Measurements from ENCODE around the gene CATSPERE. TPM values are rescaled to one million over a fixed set of nuclear protein-coding genes. Genes with fewer than 3 reads are reported as not detected.
A peak's percentile ranks its signal among the peaks of the same experiment; 100 is the strongest.
"Not testable (repeated sequence)": the region's sequence is repeated elsewhere in the genome, so short reads cannot be mapped to it uniquely, and the experiment has no call there.

Gene CATSPERE
- total RNA-seq, 1 donor from 2014 or later: 0.64 TPM

GRCh38 chr1:244634546-244634945, 173.5 kb downstream of the CATSPERE start:
- no peak for ATAC-seq

GRCh38 chr1:244636488-244637259, 175.6 kb downstream of the CATSPERE start:
- no peak for ATAC-seq

- no peak for ATAC-seq
These were observed 178.5 kb downstream of the CATSPERE start for GRCh38 chr1:244639561-244639960.

GRCh38 chr1:244640917-244641316, 179.8 kb downstream of the CATSPERE start:
- ATAC-seq: no peak

GRCh38 chr1:244642526-244642925, 181.5 kb downstream of the CATSPERE start:
- no peak for ATAC-seq

- ATAC-seq: no peak
These were observed 181.9 kb downstream of the CATSPERE start for GRCh38 chr1:244642988-244643387.

- ATAC-seq: no peak
These were observed 184.3 kb downstream of the CATSPERE start for GRCh38 chr1:244645414-244645813.

GRCh38 chr1:244645890-244646289, 184.8 kb downstream of the CATSPERE start:
- no peak for ATAC-seq

GRCh38 chr1:244647819-244648218, 186.7 kb downstream of the CATSPERE start:
- no peak for ATAC-seq

GRCh38 chr1:244651956-244652622, 191.0 kb downstream of the CATSPERE start:
- no peak for ATAC-seq

- ATAC-seq: peak; percentile 99
These were observed 191.8 kb downstream of the CATSPERE start, which contains the start of gene DESI2 for GRCh38 chr1:244652623-244653438. Gene DESI2 (plus strand): TSS chr1:244653126. CDS start chr1:244653314, 188 bp downstream.

GRCh38 chr1:244653439-244654107, 192.5 kb downstream of the CATSPERE start:
- no peak for ATAC-seq

- ATAC-seq: no peak
These were observed 193.3 kb downstream of the CATSPERE start for GRCh38 chr1:244654108-244655038.

GRCh38 chr1:244655186-244655585, 194.1 kb downstream of the CATSPERE start:
- no peak for ATAC-seq

GRCh38 chr1:244657421-244657820, 196.3 kb downstream of the CATSPERE start:
- ATAC-seq: no peak

GRCh38 chr1:244659694-244660093, 198.6 kb downstream of the CATSPERE start:
- ATAC-seq: no peak

GRCh38 chr1:244660595-244660994, 199.5 kb downstream of the CATSPERE start:
- ATAC-seq: no peak

GRCh38 chr1:244661569-244662312, 200.7 kb downstream of the CATSPERE start:
- not testable (repeated sequence) for ATAC-seq

GRCh38 chr1:244662599-244662998, 201.5 kb downstream of the CATSPERE start:
- ATAC-seq: no peak

GRCh38 chr1:244664353-244664752, 203.3 kb downstream of the CATSPERE start:
- ATAC-seq: no peak
